Left ventricle myocardium inferior (tissue), 1 donor: ENCODE results near the gene AKAP6. TPM values are rescaled to one million over a fixed set of nuclear protein-coding genes. Genes with fewer than 3 reads are reported as not detected.
A peak's percentile ranks its signal among the peaks of the same experiment; 100 is the strongest.

Experiments used
- DNase-seq: peaks from one replicate; pipeline ENCODE4 v3.0.0-alpha.2; 2020
- H3K27ac ChIP-seq: fragments of 200-600 bp; replicated peaks from 2 replicates; pipeline ENCODE4 v1.8.0; 2021
- H3K27me3 ChIP-seq: fragments of 200-600 bp; 2 replicates; pipeline ENCODE4 v1.8.0; 2021; ENCODE audit warnings: low read depth
- H3K36me3 ChIP-seq: fragments of 200-600 bp; 2 replicates; pipeline ENCODE4 v1.8.0; 2021
- H3K4me1 ChIP-seq: fragments of 200-600 bp; 2 replicates; pipeline ENCODE4 v1.8.0; 2021
- H3K4me3 ChIP-seq: fragments of 200-600 bp; 2 replicates; pipeline ENCODE4 v1.8.0; 2021; ENCODE audit warnings: mild to moderate bottlenecking, moderate library complexity
- H3K9me3 ChIP-seq: fragments of 200-600 bp; replicated peaks from 2 replicates; pipeline ENCODE4 v1.8.0; 2021
- intact Hi-C: fragments of 100-400 bp; cut with micrococcal nuclease; formaldehyde crosslinking; loops from one replicate; pipeline ENCODE4 v1.11.0; 2022
- total RNA-seq: library from RNA; stranded (reverse); fragmentation: NEBNext Ultra II Directional; extraction: Animal tissue kit (Norgen Biotek cat#: 25700); gene quantifications from one replicate; pipeline ENCODE4 v1.2.1, GENCODE V29; 2021
- TF ChIP-seq, protein P1 (sequence below): fragments of 200-600 bp; IDR thresholded peaks from 2 replicates; pipeline ENCODE4 v1.8.0; 2021; ENCODE audit warnings: antibody characterized with exemption, mild to moderate bottlenecking, borderline replicate concordance
- donor health status: DM: no; HTN: yes; CAD: no; lungs with severe emphysema.

AKAP6 gene
- total RNA-seq, 1 donor from 2014 or later, result 218 TPM

DNA sequence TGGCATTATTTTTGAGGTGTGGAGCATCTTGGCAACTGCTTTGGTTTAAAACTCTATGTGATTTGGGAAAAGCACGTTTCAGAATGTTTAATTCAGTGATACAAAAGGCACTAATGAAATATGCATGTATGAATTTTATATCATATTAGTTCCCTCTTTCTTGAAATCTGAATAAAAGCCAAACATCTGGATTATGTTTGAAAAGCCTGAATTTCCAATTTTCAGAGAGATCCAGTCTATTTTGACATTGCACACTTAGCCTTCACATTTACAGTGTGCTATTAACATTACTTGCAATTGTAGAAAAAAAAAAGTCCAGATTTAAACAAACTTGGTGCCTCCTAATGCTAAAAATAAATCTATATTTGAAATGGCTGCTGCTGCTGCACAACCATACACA, 390.5 kb downstream of the AKAP6 start:
- Histone ChIP-seq H3K27me3 (no peaks in the 10 kb centered on the region), H3K27ac (no peak overlapping the region), H3K4me3 (no peak overlapping the region), H3K9me3 (no peaks in the 10 kb centered on the region), H3K36me3 (no peaks in the 10 kb centered on the region), H3K4me1 (peaks cover 49% of the 10 kb centered on the region)
- TF ChIP-seq, protein P1, sequence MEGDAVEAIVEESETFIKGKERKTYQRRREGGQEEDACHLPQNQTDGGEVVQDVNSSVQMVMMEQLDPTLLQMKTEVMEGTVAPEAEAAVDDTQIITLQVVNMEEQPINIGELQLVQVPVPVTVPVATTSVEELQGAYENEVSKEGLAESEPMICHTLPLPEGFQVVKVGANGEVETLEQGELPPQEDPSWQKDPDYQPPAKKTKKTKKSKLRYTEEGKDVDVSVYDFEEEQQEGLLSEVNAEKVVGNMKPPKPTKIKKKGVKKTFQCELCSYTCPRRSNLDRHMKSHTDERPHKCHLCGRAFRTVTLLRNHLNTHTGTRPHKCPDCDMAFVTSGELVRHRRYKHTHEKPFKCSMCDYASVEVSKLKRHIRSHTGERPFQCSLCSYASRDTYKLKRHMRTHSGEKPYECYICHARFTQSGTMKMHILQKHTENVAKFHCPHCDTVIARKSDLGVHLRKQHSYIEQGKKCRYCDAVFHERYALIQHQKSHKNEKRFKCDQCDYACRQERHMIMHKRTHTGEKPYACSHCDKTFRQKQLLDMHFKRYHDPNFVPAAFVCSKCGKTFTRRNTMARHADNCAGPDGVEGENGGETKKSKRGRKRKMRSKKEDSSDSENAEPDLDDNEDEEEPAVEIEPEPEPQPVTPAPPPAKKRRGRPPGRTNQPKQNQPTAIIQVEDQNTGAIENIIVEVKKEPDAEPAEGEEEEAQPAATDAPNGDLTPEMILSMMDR, result no peak
- intact Hi-C loops, result no loop called here
- no peak for DNase-seq

DNA sequence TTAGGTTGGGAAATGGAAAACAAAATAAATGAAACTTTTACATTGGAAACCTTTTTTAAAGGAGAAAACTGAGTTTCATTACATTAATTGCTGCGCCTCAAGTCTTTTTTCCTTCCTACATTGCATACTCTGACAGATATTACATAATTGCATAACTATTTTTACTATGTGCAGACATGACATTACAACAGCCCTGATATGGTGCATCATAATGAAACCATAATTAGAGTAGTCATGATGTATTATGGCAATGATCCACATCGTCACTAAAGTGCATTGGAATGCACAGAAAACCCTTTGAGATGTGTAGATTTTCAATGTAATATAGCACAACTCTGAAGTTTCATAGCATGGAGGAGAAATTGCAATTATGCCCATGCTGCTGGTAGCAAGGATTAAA, 391.8 kb downstream of the AKAP6 start:
- TF ChIP-seq, protein P1, result no peak
- Histone ChIP-seq H3K27me3 (no peaks in the 10 kb centered on the region), H3K36me3 (no peaks in the 10 kb centered on the region), H3K4me3 (no peak overlapping the region), H3K27ac (peak overlapping the region; percentile 43), H3K4me1 (peaks cover 62% of the 10 kb centered on the region), H3K9me3 (no peaks in the 10 kb centered on the region)
- no peak for DNase-seq
- intact Hi-C loops, result no loop called here

DNA sequence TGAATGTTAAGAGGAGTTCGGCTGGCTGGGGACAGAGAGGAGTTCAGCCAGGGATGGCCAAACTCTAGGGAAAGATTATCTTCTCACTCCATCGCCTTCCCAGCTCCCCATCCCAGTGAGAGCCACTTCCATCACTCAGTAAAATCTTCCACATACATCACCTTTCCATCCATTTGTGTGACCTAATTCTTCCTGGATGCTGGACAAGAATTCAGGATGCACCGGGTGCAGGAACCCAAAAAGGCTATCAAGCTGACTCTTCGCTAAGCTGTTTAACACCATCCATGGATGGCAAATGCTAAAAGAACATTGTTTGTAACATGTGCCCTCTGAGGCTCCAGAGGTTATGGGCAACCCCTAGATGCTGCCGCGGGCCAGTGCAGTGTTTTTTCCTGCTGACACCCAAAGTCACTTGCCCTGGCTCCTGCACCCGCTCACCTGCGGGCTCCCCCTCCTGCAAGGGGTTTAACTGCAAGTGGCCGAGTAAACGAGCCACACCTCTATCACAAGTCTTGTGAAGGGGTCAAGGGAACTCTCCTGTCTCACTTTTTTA, 393.6 kb downstream of the AKAP6 start:
- Histone ChIP-seq H3K27ac (peak overlapping the region; percentile 43), H3K4me1 (peaks cover 59% of the 10 kb centered on the region), H3K9me3 (no peaks in the 10 kb centered on the region), H3K27me3 (no peaks in the 10 kb centered on the region), H3K36me3 (no peaks in the 10 kb centered on the region), H3K4me3 (no peak overlapping the region)
- intact Hi-C loops, result no loop called here
- no peak for DNase-seq
- TF ChIP-seq, protein P1, result no peak

DNA sequence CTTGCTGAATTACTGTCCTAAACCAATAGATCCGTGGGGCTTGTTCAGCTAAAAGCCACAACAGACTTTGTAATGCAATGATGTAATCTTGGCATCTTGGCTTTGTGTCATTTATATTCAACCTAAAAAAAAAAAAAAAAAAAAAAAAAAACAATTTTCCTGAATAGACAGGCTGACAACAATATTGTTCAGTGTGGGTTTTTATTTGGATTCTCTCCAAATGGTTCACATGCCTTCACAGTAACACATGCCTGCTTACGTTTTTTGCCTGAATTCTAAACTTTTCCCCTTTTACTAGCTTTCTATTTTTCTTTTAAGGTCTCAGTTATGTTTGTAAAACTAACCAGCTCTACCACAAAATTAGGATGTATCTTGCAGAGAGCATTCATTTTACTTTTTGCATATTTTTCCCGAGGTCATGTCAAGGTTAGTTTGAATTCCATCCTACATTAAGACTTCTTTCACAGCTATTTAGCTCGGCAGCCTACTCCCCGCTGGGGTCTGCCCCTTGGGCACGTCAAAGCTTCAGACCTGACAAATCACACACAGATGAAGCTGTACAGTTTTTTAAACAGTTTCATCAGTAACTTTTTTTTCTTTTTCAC, 395.9 kb downstream of the AKAP6 start:
- Histone ChIP-seq H3K27ac (peak overlapping the region; percentile 44), H3K36me3 (no peaks in the 10 kb centered on the region)
- intact Hi-C loops, result no loop called here

DNA sequence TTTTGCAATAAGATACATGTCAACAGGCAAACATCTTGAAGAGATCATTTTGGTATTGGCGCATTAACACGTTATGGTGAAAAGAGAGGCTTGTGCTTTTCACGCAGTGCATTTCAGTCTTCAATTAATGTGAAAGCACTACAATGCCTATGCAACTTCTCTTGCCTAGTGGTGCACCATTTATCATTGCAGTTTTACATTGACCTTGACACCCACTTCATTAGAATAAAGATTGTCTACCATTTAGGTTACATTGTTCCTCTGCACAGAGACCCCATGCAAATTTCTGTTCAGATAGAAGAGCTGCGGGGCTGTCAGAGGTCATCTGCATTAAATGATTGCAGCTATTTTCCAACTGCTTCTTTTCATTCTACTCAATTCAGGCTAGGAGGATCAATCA, 397.4 kb downstream of the AKAP6 start:
- no peak overlapping the region for H3K4me3 ChIP-seq
- peaks cover 76% of the 10 kb centered on the region for H3K4me1 ChIP-seq
- H3K27ac ChIP-seq, result no peak overlapping the region
- no peaks in the 10 kb centered on the region for H3K36me3 ChIP-seq
- H3K27me3 ChIP-seq, result no peaks in the 10 kb centered on the region
- DNase-seq, result no peak
- TF ChIP-seq, protein P1, result no peak
- intact Hi-C loops, result no loop called here
- no peaks in the 10 kb centered on the region for H3K9me3 ChIP-seq

More for the DNA sequence above, 395.9 kb downstream of the AKAP6 start:
- no peak for DNase-seq
- Histone ChIP-seq H3K27me3 (no peaks in the 10 kb centered on the region), H3K4me1 (peaks cover 70% of the 10 kb centered on the region), H3K9me3 (no peaks in the 10 kb centered on the region), H3K4me3 (peak overlapping the region; percentile 39)
- TF ChIP-seq, protein P1, result no peak
